Heart left ventricle (tissue), 13 donors: ENCODE results near the gene KRT71.

Experiments used
- CTCF ChIP-seq, 12 donors: fragments of 200-600 bp; sonication (generic) in 4 of 12; IDR thresholded peaks; one replicate each; pipeline versions ENCODE4 v1.5.0 to v1.8.0; 2018 to 2022; ENCODE audit warnings: antibody characterized with exemption in 12 of 12, mild to moderate bottlenecking in 5 of 12
- POLR2A ChIP-seq, 2 donors: fragments of 450-650 bp; IDR thresholded peaks; one replicate each; pipeline ENCODE4 v1.6.1; 2017; ENCODE audit warnings: antibody characterized with exemption in 2 of 2, mild to moderate bottlenecking in 2 of 2, moderate library complexity in 2 of 2
- donor health status: ischemic (EF 13 %, LVEDD 7.1; RV severe dilation, severe dysfunction).
- donor health status: DM: no; HTN: yes; CAD: no.
- donor health status: DM: no; HTN: no; CAD: no.
- donor health status: ischemic (EF 25% LVEDD 6.9; RV normal size, moderate dysfunction).
- donor health status: ischemic (EF 25% LVEDD 5.7; RV mildly dilated, moderate dysfunction).
- donor health status: ischemic (EF 35%, LVEDD 5.7; RV mildly dilated, moderate dysfunction).
- donor health status: nonischemic (EF 11% LVEDD 7.7; RV severe dilation, severe dysfunction).
- donor health status: DM: yes; HTN: yes; CAD: no.
- donor health status: PGD.
- donor health status: ischemic (EF 29% LVEDD 5.4; RV normal size, mild dysfunction).
- donor health status: nonischemic (EF 23%, LVEDD 6.1; RV moderate dilation, normal function).

- TF ChIP-seq CTCF (IDR thresholded peaks at IDR 0.05) (no peak), POLR2A (IDR thresholded peaks at IDR 0.05) (no peak)
These were observed 53.0 kb downstream of the KRT71 start for GRCh38 chr12:52499806-52500560.
